Neuron (in vitro differentiated cells): Measurements from ENCODE around the gene IYD.
"Not testable (repeated sequence)": the region's sequence is repeated elsewhere in the genome, so short reads cannot be mapped to it uniquely, and the experiment has no call there.

Experiments used
- H2AFZ ChIP-seq: one replicate; pipeline ENCODE4 v1.6.1; 2013; ENCODE audit warnings: low read depth, mild to moderate bottlenecking, inconsistent platforms, low read length, moderate library complexity
- H3K27me3 ChIP-seq: one replicate; pipeline ENCODE4 v1.6.1; 2013; ENCODE audit warnings: low read length; ENCODE audit not compliant: insufficient read depth
- H3K36me3 ChIP-seq: one replicate; pipeline ENCODE4 v1.6.1; 2013; ENCODE audit warnings: low read length; ENCODE audit not compliant: insufficient read depth
- H3K4me1 ChIP-seq: one replicate; pipeline ENCODE4 v1.6.1; 2013; ENCODE audit warnings: low read length; ENCODE audit not compliant: insufficient read depth
- H3K4me3 ChIP-seq: 2 replicates; pipeline ENCODE4 v1.5.1; 2013; ENCODE audit warnings: mild to moderate bottlenecking, low read length, moderate library complexity
- H3K9me3 ChIP-seq: one replicate; pipeline ENCODE4 v1.6.1; 2013; ENCODE audit warnings: low read length

The IYD gene

GRCh38 chr6:150435360-150435759 lies 66.5 kb downstream of the IYD start:
- peaks cover 3% of the 10 kb centered on the region for H3K4me1 ChIP-seq
- no peak overlapping the region for H2AFZ ChIP-seq
- no peaks in the 10 kb centered on the region for H3K36me3 ChIP-seq
- no peaks in the 10 kb centered on the region for H3K27me3 ChIP-seq
- H3K9me3 ChIP-seq, result no peaks in the 10 kb centered on the region
- H3K4me3 ChIP-seq, result no peak overlapping the region

- Histone ChIP-seq H3K4me1 (peaks cover under 1% of the 10 kb centered on the region), H3K36me3 (no peaks in the 10 kb centered on the region), H3K27me3 (no peaks in the 10 kb centered on the region), H2AFZ (no peak overlapping the region), H3K9me3 (no peaks in the 10 kb centered on the region), H3K4me3 (no peak overlapping the region)
These were observed 67.0 kb downstream of the IYD start for GRCh38 chr6:150435832-150436231.

DNA sequence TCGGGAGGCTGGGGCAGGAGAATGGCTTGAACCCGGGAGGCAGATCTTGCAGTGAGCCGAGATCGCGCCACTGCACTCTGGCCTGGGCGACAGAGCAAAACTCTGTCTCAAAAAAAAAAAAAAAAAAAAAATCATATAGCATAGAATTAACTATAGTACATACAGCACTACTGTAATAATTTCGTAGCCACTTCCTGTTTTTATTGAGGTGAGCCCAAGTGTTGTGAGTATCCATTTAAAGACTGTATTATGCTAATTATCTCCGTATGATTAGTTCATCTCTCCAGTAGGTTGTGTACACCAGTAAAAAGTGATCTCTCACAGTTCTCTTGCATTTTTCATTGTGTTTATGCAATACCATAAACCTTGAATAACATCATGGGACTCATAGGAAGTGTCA lies 70.6 kb downstream of the IYD start:
- Histone ChIP-seq H3K27me3 (no peaks in the 10 kb centered on the region), H3K9me3 (no peaks in the 10 kb centered on the region), H3K4me3 (no peak overlapping the region), H3K4me1 (no peaks in the 10 kb centered on the region), H3K36me3 (no peaks in the 10 kb centered on the region), H2AFZ (no peak overlapping the region)

GRCh38 chr6:150443621-150444020 lies 74.8 kb downstream of the IYD start:
- Histone ChIP-seq H3K4me3 (no peak overlapping the region), H3K9me3 (no peaks in the 10 kb centered on the region), H3K36me3 (no peaks in the 10 kb centered on the region), H2AFZ (no peak overlapping the region), H3K27me3 (no peaks in the 10 kb centered on the region), H3K4me1 (no peaks in the 10 kb centered on the region)

DNA sequence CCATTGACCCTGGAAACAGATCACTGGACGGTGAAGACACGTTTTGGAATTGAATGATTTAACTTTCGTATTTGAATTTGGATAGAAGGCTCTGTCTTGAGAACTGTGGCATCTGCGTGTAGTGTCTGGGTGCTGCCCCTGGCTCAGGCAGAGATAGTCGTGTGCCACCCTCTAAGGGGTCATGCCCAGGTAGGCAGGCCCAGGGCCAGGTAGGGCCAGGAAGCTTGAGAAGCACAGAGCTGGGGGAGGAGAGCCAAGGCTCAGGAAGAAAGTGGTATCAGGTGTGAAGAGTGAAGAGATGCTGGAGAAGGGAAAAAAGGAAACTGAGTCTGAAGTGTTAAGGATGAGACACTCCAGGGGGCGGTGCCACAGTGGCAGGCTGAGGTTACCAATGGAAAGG lies 75.5 kb downstream of the IYD start:
- H2AFZ ChIP-seq, result no peak overlapping the region
- H3K27me3 ChIP-seq, result no peaks in the 10 kb centered on the region
- H3K4me3 ChIP-seq, result no peak overlapping the region

DNA sequence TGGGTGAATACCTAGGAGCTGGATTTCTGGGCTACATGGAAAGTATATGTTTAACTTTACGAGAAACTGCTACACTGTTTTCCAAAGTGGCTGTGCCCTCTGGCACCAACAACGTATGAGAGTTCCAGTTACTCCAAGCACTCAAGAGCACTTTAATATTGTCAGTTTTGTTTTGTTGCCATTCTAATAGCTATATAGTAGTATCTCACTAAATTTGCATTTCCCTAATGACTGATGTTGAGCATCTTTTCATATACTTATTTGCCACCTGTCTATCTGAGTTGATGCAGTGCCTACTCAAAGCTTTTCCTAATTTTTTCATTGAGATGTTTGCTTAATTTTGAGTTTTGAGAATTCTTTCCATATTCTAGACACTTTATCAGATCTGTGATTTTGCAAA lies 76.7 kb downstream of the IYD start:
- H3K4me3 ChIP-seq, result no peak overlapping the region
- no peaks in the 10 kb centered on the region for H3K9me3 ChIP-seq
- H3K36me3 ChIP-seq, result no peaks in the 10 kb centered on the region
- H3K4me1 ChIP-seq, result no peaks in the 10 kb centered on the region
- no peak overlapping the region for H2AFZ ChIP-seq
- H3K27me3 ChIP-seq, result no peaks in the 10 kb centered on the region

More for the DNA sequence above, 75.5 kb downstream of the IYD start:
- H3K9me3 ChIP-seq, result no peaks in the 10 kb centered on the region
- H3K36me3 ChIP-seq, result no peaks in the 10 kb centered on the region
- H3K4me1 ChIP-seq, result no peaks in the 10 kb centered on the region

GRCh38 chr6:150448221-150448620 lies 79.4 kb downstream of the IYD start:
- Histone ChIP-seq H2AFZ (no peak overlapping the region), H3K27me3 (no peaks in the 10 kb centered on the region), H3K36me3 (no peaks in the 10 kb centered on the region)

DNA sequence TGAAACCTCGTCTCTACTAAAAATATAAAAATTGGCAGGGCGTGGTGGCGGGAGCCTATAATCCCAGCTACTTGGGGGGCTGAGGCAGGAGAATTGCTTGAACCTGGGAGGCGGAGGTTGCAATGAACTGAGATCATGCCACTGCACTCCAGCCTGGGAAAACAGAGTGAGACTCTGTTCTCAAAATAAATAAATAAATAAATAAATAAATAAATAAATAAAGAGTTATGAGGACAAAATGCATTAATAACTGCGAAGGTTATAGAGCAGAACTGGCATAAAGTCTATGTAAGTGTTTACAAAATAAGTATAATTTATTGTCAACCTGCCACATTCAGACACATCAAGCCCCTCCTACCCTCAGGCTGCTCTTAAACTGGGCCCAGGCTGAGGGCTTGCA lies 80.2 kb downstream of the IYD start:
- not testable (repeated sequence) for H3K36me3 ChIP-seq, H3K27me3 ChIP-seq, H3K4me3 ChIP-seq, H2AFZ ChIP-seq, H3K9me3 ChIP-seq
- H3K4me1 ChIP-seq, result peaks cover 24% of the 10 kb centered on the region

More at GRCh38 chr6:150448221-150448620, 79.4 kb downstream of the IYD start:
- Histone ChIP-seq H3K4me3 (no peak overlapping the region), H3K4me1 (peaks cover 16% of the 10 kb centered on the region), H3K9me3 (no peaks in the 10 kb centered on the region)

- no peaks in the 10 kb centered on the region for H3K36me3 ChIP-seq
- H3K27me3 ChIP-seq, result no peaks in the 10 kb centered on the region
- no peak overlapping the region for H3K4me3 ChIP-seq
- H3K9me3 ChIP-seq, result no peaks in the 10 kb centered on the region
- H2AFZ ChIP-seq, result no peak overlapping the region
- peaks cover 24% of the 10 kb centered on the region for H3K4me1 ChIP-seq
These were observed 82.1 kb downstream of the IYD start for GRCh38 chr6:150450918-150451317.

GRCh38 chr6:150451807-150452427 lies 83.1 kb downstream of the IYD start:
- no peak overlapping the region for H2AFZ ChIP-seq
- H3K9me3 ChIP-seq, result no peaks in the 10 kb centered on the region

GRCh38 chr6:150452428-150453243 lies 83.8 kb downstream of the IYD start:
- no peaks in the 10 kb centered on the region for H3K36me3 ChIP-seq
- peak overlapping the region; percentile 64 for H2AFZ ChIP-seq
- H3K4me1 ChIP-seq, result peaks cover 24% of the 10 kb centered on the region
- no peaks in the 10 kb centered on the region for H3K9me3 ChIP-seq
- H3K4me3 ChIP-seq, result no peak overlapping the region
- no peaks in the 10 kb centered on the region for H3K27me3 ChIP-seq

More at GRCh38 chr6:150451807-150452427, 83.1 kb downstream of the IYD start:
- no peak overlapping the region for H3K4me3 ChIP-seq
- H3K27me3 ChIP-seq, result no peaks in the 10 kb centered on the region
- H3K36me3 ChIP-seq, result no peaks in the 10 kb centered on the region
- peaks cover 24% of the 10 kb centered on the region for H3K4me1 ChIP-seq

GRCh38 chr6:150453357-150453756 lies 84.5 kb downstream of the IYD start:
- H3K4me3 ChIP-seq, result no peak overlapping the region
- peaks cover 24% of the 10 kb centered on the region for H3K4me1 ChIP-seq
- no peaks in the 10 kb centered on the region for H3K9me3 ChIP-seq
- H3K36me3 ChIP-seq, result no peaks in the 10 kb centered on the region
- H2AFZ ChIP-seq, result no peak overlapping the region
- H3K27me3 ChIP-seq, result no peaks in the 10 kb centered on the region
